Kidney (tissue), 14 donors: Measurements from ENCODE around the gene ST14. TPM values are rescaled to one million over a fixed set of nuclear protein-coding genes. Genes with fewer than 3 reads are reported as not detected.
"Not testable (repeated sequence)": the region's sequence is repeated elsewhere in the genome, so short reads cannot be mapped to it uniquely, and the experiment has no call there.

Experiments used
- DNase-seq, 5 donors: peaks; one replicate each; pipeline ENCODE4 v3.0.0-alpha.2; 2013 to 2020
- FAIRE-seq: peaks from 2 replicates; lab custom pipeline; 2012; peaks lifted over from hg19 to GRCh38; lab: Jason Lieb, UNC
- H3K27ac ChIP-seq, 2 donors: one replicate each; pipeline ENCODE4 v1.7.0; 2013; ENCODE audit warnings: low read depth in 2 of 2, low read length in 2 of 2, inconsistent platforms in 1 of 2
- H3K27me3 ChIP-seq: one replicate; pipeline ENCODE4 v1.7.1; 2013; ENCODE audit warnings: low read length, inconsistent platforms; ENCODE audit not compliant: control insufficient read depth, insufficient read depth
- H3K36me3 ChIP-seq, 3 donors: one replicate each; pipeline versions ENCODE4 v1.7.0 to v1.7.1; 2013; ENCODE audit warnings: low read length in 3 of 3, control low read depth in 1 of 3, inconsistent platforms in 1 of 3; ENCODE audit not compliant: insufficient read depth in 3 of 3, control insufficient read depth in 2 of 3
- H3K4me1 ChIP-seq, 3 donors: one replicate each; pipeline versions ENCODE4 v1.7.0 to v1.7.1; 2013; ENCODE audit warnings: low read length in 3 of 3, inconsistent platforms in 1 of 3, low read depth in 1 of 3; ENCODE audit not compliant: control insufficient read depth in 2 of 3, insufficient read depth in 2 of 3
- H3K4me3 ChIP-seq, 3 donors: one replicate each; pipeline versions ENCODE4 v1.7.0 to v1.8.1; 2013; ENCODE audit warnings: low read length in 3 of 3, control low read depth in 1 of 3, inconsistent platforms in 1 of 3
- H3K9ac ChIP-seq, 3 donors: one replicate each; pipeline versions ENCODE4 v1.7.0 to v1.7.1; 2013; ENCODE audit warnings: low read length in 3 of 3, control low read depth in 1 of 3, inconsistent platforms in 1 of 3
- H3K9me3 ChIP-seq, 3 donors: one replicate each; pipeline versions ENCODE4 v1.7.0 to v1.7.1; 2013; ENCODE audit warnings: low read length in 3 of 3, control low read depth in 1 of 3, inconsistent platforms in 1 of 3; ENCODE audit not compliant: control insufficient read depth in 2 of 3, insufficient read depth in 1 of 3
- intact Hi-C: fragments of 100-400 bp; cut with DNase I; formaldehyde crosslinking; loops from one replicate; pipeline ENCODE4 v1.11.1; 2022
- polyA plus RNA-seq: library from polyadenylated mRNA; stranded (reverse); fragments of 350-450 nt; fragmentation: Illumina TruSeq; extraction: RNeasy Lipid Tissue Mini Kit (QIAGEN cat#74804); gene quantifications from one replicate; pipeline ENCODE4 v1.2.3, GENCODE V29; 2014; ENCODE audit warnings: low read depth, low replicate concordance; ENCODE audit not compliant: insufficient read depth
- total RNA-seq: library from RNA; stranded (reverse); fragmentation: NEBNext Ultra II Directional; extraction: Animal tissue kit (Norgen Biotek cat#: 25700); gene quantifications from one replicate; pipeline ENCODE4 v1.2.1, GENCODE V29; 2021
- TF ChIP-seq, protein P1 (sequence below): IDR thresholded peaks from 3 replicates; pipeline ENCODE4 v1.5.1; 2012; ENCODE audit warnings: mild to moderate bottlenecking, moderate library complexity, borderline replicate concordance; ENCODE audit not compliant: insufficient read depth; ENCODE audit errors: extremely low read depth
- donor health status: control.
- donor health status: control.
- donor health status: control.
- donor health status: control.
- donor health status: control.
- donor health status: DM: yes; HTN: yes; CAD: no.
- donor health status: Normal renal cell carcinoma (clear cell type).

ST14 gene
- total and polyA plus RNA-seq, 2 donors from 2014 or later: 59.3 to 139 TPM

DNA sequence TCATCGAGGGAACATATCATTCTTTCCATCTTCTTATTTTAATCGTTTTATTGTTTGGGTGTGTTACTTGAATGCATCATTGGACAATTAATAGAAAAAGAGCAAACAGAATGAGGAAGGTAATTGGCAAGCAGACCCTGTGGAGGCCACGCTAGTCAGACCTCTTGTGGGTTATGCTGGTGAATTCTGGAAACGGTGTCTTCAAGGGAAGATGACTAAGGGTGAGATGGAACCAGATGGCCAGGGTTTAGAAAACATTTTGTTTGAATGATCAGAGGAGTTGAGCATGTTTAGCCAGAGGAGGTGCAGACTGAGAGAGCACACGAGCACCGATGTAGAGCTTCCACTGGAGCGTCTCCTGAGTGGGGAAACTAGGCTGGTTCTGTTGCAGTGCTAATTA lies 8.5 kb downstream of the ST14 start:
- Histone ChIP-seq H3K9me3 (no peaks in the 10 kb centered on the region), H3K4me1 (peaks cover 0 to 20% (median 11%) of the 10 kb centered on the region in 3 donors), H3K36me3 (no peaks in the 10 kb centered on the region), H3K4me3 (no peak overlapping the region), H3K9ac (no peak overlapping the region), H3K27ac (no peak overlapping the region), H3K27me3 (no peaks in the 10 kb centered on the region)
- TF ChIP-seq, protein P1, sequence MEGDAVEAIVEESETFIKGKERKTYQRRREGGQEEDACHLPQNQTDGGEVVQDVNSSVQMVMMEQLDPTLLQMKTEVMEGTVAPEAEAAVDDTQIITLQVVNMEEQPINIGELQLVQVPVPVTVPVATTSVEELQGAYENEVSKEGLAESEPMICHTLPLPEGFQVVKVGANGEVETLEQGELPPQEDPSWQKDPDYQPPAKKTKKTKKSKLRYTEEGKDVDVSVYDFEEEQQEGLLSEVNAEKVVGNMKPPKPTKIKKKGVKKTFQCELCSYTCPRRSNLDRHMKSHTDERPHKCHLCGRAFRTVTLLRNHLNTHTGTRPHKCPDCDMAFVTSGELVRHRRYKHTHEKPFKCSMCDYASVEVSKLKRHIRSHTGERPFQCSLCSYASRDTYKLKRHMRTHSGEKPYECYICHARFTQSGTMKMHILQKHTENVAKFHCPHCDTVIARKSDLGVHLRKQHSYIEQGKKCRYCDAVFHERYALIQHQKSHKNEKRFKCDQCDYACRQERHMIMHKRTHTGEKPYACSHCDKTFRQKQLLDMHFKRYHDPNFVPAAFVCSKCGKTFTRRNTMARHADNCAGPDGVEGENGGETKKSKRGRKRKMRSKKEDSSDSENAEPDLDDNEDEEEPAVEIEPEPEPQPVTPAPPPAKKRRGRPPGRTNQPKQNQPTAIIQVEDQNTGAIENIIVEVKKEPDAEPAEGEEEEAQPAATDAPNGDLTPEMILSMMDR: no peak
- FAIRE-seq (no peak), DNase-seq (no peak)
- intact Hi-C loops: no loop called here

GRCh38 chr11:130170345-130170744 lies 10.8 kb downstream of the ST14 start:
- Histone ChIP-seq H3K4me3 (no peak overlapping the region), H3K27ac (no peak overlapping the region), H3K9me3 (peaks cover 0 to 7% (median 0%) of the 10 kb centered on the region in 3 donors), H3K27me3 (no peaks in the 10 kb centered on the region), H3K9ac (no peak overlapping the region), H3K36me3 (no peaks in the 10 kb centered on the region), H3K4me1 (peaks cover 0 to 11% (median 0%) of the 10 kb centered on the region in 3 donors)
- intact Hi-C loops: no loop called here
- TF ChIP-seq, protein P1: no peak
- FAIRE-seq (no peak), DNase-seq (no peak)

DNA sequence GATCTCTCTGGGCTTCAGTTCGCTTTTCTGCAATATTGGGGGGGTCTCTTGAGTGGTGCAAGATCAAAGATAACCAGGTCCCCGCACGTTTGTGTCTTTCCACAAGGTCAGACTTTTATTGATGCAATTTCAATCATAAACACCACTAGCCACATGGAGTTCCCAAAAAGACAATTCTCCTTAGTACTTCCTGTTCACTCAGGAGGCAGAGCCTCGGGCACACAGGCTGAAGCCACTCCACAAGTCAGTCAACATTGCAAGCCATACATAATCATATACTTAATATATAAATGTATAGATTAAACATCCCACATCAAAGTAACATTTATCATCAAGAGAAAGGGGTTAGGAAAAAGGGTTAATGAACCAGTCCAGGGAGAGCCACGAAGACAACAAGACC lies 12.0 kb downstream of the ST14 start:
- Histone ChIP-seq H3K9ac (no peak overlapping the region), H3K36me3 (no peaks in the 10 kb centered on the region), H3K4me3 (no peak overlapping the region), H3K27ac (no peak overlapping the region), H3K27me3 (no peaks in the 10 kb centered on the region), H3K4me1 (peaks cover 0 to 8% (median 0%) of the 10 kb centered on the region in 3 donors), H3K9me3 (peaks cover 0 to 7% (median 0%) of the 10 kb centered on the region in 3 donors)
- TF ChIP-seq, protein P1: no peak
- FAIRE-seq: no peak
- DNase-seq: no peak
- intact Hi-C loops: no loop called here

- H3K27me3 ChIP-seq, H3K9me3 ChIP-seq, intact Hi-C loops, H3K36me3 ChIP-seq, H3K4me3 ChIP-seq, H3K27ac ChIP-seq, H3K4me1 ChIP-seq, H3K9ac ChIP-seq, FAIRE-seq, DNase-seq: not testable (repeated sequence)
These were observed 12.4 kb downstream of the ST14 start for GRCh38 chr11:130172001-130172400.
